ENCODE results near the gene IL16.
"Not testable (repeated sequence)": the region's sequence is repeated elsewhere in the genome, so short reads cannot be mapped to it uniquely, and the experiment has no call there.

The IL16 gene

GRCh38 chr15:81323559-81323943, 126.9 kb downstream of the IL16 start:
- H3K4me3 Mint-ChIP-seq = peak overlapping the region; percentile 89
- DNase-seq (no peak), ATAC-seq (replicated peaks) (no peak)
- no peaks in the 10 kb centered on the region for H3K27me3 Mint-ChIP-seq
- H3K27ac Mint-ChIP-seq = peak overlapping the region; percentile 45 to 88
- no peaks in the 10 kb centered on the region for H3K9me3 Mint-ChIP-seq
- H3K4me1 Mint-ChIP-seq (ENCODE audit: low read depth in 2 of 2) = peaks cover 18 to 20% of the 10 kb centered on the region in 2 donors
- H3K36me3 Mint-ChIP-seq (ENCODE audit: insufficient read depth) = peaks cover 5% of the 10 kb centered on the region

DNA sequence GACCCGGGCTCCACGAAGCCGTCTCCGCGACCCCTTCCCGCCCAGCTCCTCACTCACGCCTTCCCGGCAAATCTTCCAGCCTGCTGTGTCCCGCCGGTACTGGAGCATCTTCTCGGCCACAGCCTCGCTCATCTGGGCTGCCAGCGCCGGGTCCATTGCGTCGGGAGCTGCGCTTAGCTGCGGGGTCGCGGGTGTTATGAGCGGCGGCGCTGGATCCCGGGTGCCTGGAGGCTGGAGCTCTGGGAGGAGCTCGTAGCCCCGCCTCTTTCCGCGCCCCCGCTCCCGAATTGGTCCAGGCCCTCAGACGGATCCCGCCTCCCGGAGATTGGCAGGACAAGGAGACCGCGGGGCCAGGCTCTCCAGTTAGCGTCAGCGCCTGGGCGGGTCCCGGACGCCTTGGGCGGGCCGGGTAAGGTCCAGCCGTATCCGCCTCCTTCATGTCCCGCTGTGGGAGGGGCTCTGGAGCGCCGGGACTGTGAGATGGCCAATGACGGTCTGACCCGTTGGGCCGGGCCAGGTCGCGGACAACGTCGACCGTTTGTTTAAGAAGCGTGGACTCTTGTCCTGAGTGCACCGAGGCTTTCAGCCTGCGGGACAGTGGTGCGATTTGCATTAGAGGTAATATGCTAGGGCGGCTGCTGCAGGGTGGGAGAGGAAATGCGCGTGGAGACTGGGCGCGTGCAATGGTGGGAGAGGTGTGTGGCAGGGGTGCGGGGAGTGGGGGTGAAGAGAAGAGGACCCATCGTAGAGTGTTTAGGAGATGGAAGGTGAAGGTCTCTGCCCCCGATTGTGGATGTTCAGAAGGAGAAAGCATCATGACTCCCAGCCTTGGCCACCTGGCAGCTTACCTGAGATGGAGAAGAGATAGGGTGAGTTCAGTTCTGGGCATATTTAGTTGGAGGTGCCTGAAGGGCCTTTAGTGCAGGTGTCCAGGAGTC, 127.5 kb downstream of the IL16 start, which contains the start of gene STARD5:
Gene STARD5 (minus strand): TSS at position 198 of the 938 bp plus-strand sequence. CDS start 42 bp downstream, at position 156.
- H3K4me3 Mint-ChIP-seq = peak within 1 kb of the TSS; percentile 89
- peak within 1 kb of the TSS; percentile 45 to 88 for H3K27ac Mint-ChIP-seq
- ATAC-seq (replicated peaks) = peak; percentile 98
- peak; percentile 90 to 92 (median 91) for DNase-seq
- no peaks in the 10 kb centered on the region for H3K9me3 Mint-ChIP-seq
- peaks cover 5% of the 10 kb centered on the region for H3K36me3 Mint-ChIP-seq (ENCODE audit: insufficient read depth)
- peaks cover 18 to 20% of the 10 kb centered on the region in 2 donors for H3K4me1 Mint-ChIP-seq (ENCODE audit: low read depth in 2 of 2)
- no peaks in the 10 kb centered on the region for H3K27me3 Mint-ChIP-seq

DNA sequence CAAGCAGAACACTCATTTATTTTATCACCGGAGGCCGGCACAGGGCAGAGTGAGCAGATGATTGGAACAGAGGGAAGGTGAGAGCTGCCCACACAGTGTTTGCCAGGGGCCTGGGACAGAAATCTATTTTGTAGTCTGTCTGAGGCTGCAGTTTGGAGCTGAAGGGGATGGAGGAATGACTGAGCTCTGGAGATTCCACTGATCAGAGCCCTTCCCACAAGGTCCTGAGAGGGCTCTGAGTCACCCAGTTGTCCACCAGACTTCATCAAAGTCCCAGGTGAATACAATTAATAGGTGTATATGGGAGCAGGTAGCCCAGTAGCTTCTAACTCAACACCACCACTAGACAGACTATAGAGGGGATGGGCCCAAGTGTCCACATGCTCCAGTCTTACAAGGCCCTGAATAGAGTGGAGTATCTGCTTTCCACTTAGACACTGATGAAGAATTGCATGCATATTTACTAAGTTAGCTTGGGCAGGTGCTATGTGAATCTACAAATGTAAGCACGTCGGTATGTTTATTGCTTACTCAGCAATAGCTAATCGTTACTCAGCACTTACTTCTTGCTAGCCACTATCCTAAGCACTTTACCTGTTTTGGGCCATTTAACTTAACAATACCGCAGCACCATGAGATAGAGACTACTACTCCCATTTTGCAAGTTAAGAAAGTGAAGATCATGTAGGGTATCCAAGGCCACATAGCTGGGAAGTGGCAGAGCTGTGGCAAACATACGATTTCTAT, 130.0 kb downstream of the IL16 start:
- no peaks in the 10 kb centered on the region for H3K9me3 Mint-ChIP-seq
- ATAC-seq (replicated peaks) = no peak
- no peak for DNase-seq
- no peaks in the 10 kb centered on the region for H3K27me3 Mint-ChIP-seq
- peaks cover 18 to 20% of the 10 kb centered on the region in 2 donors for H3K4me1 Mint-ChIP-seq (ENCODE audit: low read depth in 2 of 2)
- H3K4me3 Mint-ChIP-seq = no peak overlapping the region
- H3K36me3 Mint-ChIP-seq (ENCODE audit: insufficient read depth) = peaks cover 5% of the 10 kb centered on the region
- no peak overlapping the region for H3K27ac Mint-ChIP-seq

GRCh38 chr15:81327516-81327915, 130.8 kb downstream of the IL16 start:
- Mint-ChIP-seq H3K36me3 (ENCODE audit: insufficient read depth) (peaks cover 5% of the 10 kb centered on the region), H3K27ac (no peak overlapping the region), H3K4me3 (no peak overlapping the region), H3K4me1 (ENCODE audit: low read depth in 2 of 2) (peaks cover 16 to 20% of the 10 kb centered on the region in 2 donors), H3K9me3 (no peaks in the 10 kb centered on the region), H3K27me3 (no peaks in the 10 kb centered on the region)
- ATAC-seq (replicated peaks) (no peak), DNase-seq (no peak)

DNA sequence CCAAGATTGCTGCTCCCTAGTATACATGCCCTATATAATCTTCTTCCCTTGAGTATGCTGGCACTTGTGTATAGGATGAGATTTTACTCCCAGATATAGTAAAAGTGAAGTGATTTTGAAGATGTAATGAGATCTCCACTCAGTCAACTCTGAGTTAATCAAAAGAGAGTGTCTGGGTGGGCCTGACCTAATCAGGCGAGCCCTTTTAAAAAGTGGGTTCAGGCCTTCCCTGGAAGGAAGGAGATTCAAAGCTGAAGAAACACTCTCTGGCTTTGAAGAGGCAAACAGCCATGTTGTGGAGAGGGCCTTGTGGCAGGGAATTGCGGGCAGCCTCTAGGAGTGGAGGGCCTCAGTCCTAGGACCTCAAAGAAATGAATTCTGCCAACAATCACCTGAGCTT, 132.8 kb downstream of the IL16 start:
- Mint-ChIP-seq H3K27me3 (no peaks in the 10 kb centered on the region), H3K9me3 (no peaks in the 10 kb centered on the region), H3K27ac (no peak overlapping the region), H3K4me1 (ENCODE audit: low read depth in 2 of 2) (peaks cover 4 to 8% of the 10 kb centered on the region in 2 donors), H3K36me3 (ENCODE audit: insufficient read depth) (peaks cover under 1% of the 10 kb centered on the region), H3K4me3 (no peak overlapping the region)
- no peak for DNase-seq
- ATAC-seq (replicated peaks) = no peak

DNA sequence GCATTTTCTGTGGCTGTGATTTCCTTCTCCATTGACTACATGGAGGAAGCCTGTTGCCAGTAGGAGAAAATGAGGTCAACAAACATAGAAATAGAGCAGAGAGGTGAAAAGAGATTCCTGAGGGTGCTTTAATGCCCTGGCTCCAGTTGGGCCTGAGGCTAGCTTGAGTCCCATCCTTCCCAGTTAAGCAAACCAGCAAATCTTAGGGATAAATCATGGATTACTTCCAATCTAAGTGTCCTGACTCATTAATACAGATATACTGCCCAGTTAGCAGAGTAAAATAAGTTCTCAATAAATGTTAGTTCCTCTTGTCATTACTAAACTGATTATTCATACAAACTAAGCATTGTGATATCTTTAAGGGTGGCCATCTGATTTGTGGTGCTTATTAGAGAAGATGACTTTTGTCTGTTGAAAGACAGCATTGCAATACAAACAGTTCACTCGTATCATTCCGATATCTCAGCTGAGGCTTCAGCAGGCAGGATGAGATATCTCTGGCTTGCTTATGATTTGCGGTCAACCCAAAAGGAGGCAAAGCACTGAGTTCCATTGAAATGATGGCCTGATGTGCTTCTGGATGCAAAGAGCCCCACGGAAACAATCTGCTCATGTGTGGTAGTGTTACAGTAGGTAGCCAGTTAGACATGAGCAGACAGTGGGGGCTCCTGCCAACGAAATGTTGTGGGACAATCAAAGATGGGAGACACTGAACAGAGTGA, 133.8 kb downstream of the IL16 start:
- Mint-ChIP-seq H3K27me3 (no peaks in the 10 kb centered on the region), H3K36me3 (ENCODE audit: insufficient read depth) (no peaks in the 10 kb centered on the region), H3K4me1 (ENCODE audit: low read depth in 2 of 2) (no peaks in the 10 kb centered on the region), H3K27ac (no peak overlapping the region), H3K9me3 (no peaks in the 10 kb centered on the region), H3K4me3 (no peak overlapping the region)
- ATAC-seq (replicated peaks) = no peak
- DNase-seq = no peak

DNA sequence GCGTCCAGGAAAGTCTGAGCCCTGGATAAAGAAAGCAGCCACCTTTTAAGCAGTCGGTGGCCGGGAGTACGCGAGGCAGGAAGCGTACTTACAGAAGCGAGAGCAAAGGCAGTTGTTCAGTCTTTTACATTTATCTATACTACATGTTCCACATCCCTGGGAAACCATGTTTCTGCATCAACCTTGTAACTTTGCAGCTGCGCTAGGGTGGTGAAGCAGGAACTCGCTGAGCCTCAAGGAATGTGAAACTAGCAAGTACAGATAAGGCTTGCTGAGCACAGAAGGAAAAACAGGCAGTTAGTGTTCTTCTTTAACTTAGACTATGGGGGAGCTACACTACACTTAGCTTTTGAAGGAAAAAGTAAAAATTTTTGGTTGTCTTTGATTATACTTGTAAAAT, 134.5 kb downstream of the IL16 start:
- H3K4me3 Mint-ChIP-seq; H3K4me1 Mint-ChIP-seq (ENCODE audit: low read depth in 2 of 2); H3K9me3 Mint-ChIP-seq; DNase-seq; ATAC-seq (replicated peaks); H3K36me3 Mint-ChIP-seq (ENCODE audit: insufficient read depth); H3K27ac Mint-ChIP-seq; H3K27me3 Mint-ChIP-seq: not testable (repeated sequence)

DNA sequence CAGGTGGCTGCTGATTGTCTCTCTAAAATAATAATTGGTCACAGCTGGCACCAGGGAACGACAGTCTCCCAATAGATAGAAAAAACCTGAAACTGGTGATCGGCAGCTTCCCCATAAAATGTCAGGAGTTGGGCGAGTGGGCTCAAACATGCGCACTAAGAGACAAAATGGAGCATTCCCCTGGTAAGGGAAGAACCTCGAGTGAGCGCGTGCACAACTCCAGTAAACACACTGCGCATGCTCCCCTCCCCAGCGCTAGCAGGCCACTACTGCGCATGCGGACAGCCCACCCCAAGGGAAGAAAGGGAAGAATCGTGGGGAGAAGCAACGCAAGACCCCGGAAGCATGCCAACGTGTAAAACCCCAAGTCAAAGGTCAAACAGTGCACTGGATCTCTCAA, 134.9 kb downstream of the IL16 start:
- Mint-ChIP-seq H3K27me3 (no peaks in the 10 kb centered on the region), H3K4me1 (ENCODE audit: low read depth in 2 of 2) (peaks cover 0 to 3% of the 10 kb centered on the region in 2 donors), H3K4me3 (no peak overlapping the region), H3K27ac (no peak overlapping the region), H3K9me3 (no peaks in the 10 kb centered on the region), H3K36me3 (ENCODE audit: insufficient read depth) (no peaks in the 10 kb centered on the region)
- DNase-seq (no peak), ATAC-seq (replicated peaks) (no peak)

- ATAC-seq (replicated peaks) = no peak
- Mint-ChIP-seq H3K27me3 (no peaks in the 10 kb centered on the region), H3K27ac (no peak overlapping the region)
These were observed 135.6 kb downstream of the IL16 start for GRCh38 chr15:81332326-81332725.

GRCh38 chr15:81333363-81333762, 136.7 kb downstream of the IL16 start:
- ATAC-seq (replicated peaks) (no peak), DNase-seq (no peak)
- Mint-ChIP-seq H3K4me3 (no peak overlapping the region), H3K9me3 (no peaks in the 10 kb centered on the region), H3K27me3 (no peaks in the 10 kb centered on the region), H3K4me1 (ENCODE audit: low read depth in 2 of 2) (peaks cover 0 to 4% of the 10 kb centered on the region in 2 donors), H3K27ac (no peak overlapping the region), H3K36me3 (ENCODE audit: insufficient read depth) (no peaks in the 10 kb centered on the region)

More at GRCh38 chr15:81332326-81332725, 135.6 kb downstream of the IL16 start:
- Mint-ChIP-seq H3K9me3 (no peaks in the 10 kb centered on the region), H3K4me3 (no peak overlapping the region), H3K4me1 (ENCODE audit: low read depth in 2 of 2) (peaks cover 0 to 4% of the 10 kb centered on the region in 2 donors), H3K36me3 (ENCODE audit: insufficient read depth) (no peaks in the 10 kb centered on the region)
- no peak for DNase-seq

GRCh38 chr15:81334768-81335435, 138.2 kb downstream of the IL16 start:
- peaks cover 3 to 7% of the 10 kb centered on the region in 2 donors for H3K27me3 Mint-ChIP-seq
- ATAC-seq (replicated peaks) = no peak
- peaks cover 0 to 4% of the 10 kb centered on the region in 2 donors for H3K4me1 Mint-ChIP-seq (ENCODE audit: low read depth in 2 of 2)
- H3K9me3 Mint-ChIP-seq = no peaks in the 10 kb centered on the region
- H3K36me3 Mint-ChIP-seq (ENCODE audit: insufficient read depth) = no peaks in the 10 kb centered on the region
- H3K27ac Mint-ChIP-seq = peak overlapping the region in 1 of 2 donors; percentile 25
- H3K4me3 Mint-ChIP-seq = no peak overlapping the region
- DNase-seq = no peak

GRCh38 chr15:81335631-81336030, 139.0 kb downstream of the IL16 start:
- Mint-ChIP-seq H3K36me3 (ENCODE audit: insufficient read depth) (no peaks in the 10 kb centered on the region), H3K27ac (no peak overlapping the region)

DNA sequence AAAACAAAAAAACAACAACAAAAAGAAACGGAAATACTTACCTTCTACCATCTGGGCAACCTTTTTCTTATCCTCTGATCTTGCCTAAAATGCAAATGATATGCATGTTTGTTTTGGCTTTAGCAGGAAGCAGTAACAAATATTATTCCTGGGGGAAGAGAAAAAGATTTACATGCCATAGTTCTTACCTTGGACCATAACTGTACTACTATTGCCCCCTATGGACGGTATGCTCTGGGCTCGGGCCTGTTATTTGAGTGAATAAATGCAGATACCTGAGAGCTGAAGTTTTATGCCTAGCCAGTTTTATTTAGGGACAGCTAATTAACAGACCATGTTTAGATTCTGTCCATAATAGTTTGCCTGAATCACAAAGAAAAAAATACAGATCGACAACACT, 139.9 kb downstream of the IL16 start:
- peaks cover 0 to 4% of the 10 kb centered on the region in 2 donors for H3K4me1 Mint-ChIP-seq (ENCODE audit: low read depth in 2 of 2)
- H3K27me3 Mint-ChIP-seq = peaks cover 5 to 12% of the 10 kb centered on the region in 2 donors
- ATAC-seq (replicated peaks) = peak; percentile 69
- H3K4me3 Mint-ChIP-seq = no peak overlapping the region
- peak; percentile 25 to 29 (median 29) for DNase-seq
- no peaks in the 10 kb centered on the region for H3K36me3 Mint-ChIP-seq (ENCODE audit: insufficient read depth)
- H3K9me3 Mint-ChIP-seq = no peaks in the 10 kb centered on the region
- peak overlapping the region in 1 of 2 donors; percentile 72 for H3K27ac Mint-ChIP-seq

More at GRCh38 chr15:81335631-81336030, 139.0 kb downstream of the IL16 start:
- no peak for ATAC-seq (replicated peaks)
- no peaks in the 10 kb centered on the region for H3K9me3 Mint-ChIP-seq
- H3K4me1 Mint-ChIP-seq (ENCODE audit: low read depth in 2 of 2) = peaks cover 0 to 4% of the 10 kb centered on the region in 2 donors
- no peak for DNase-seq
- no peak overlapping the region for H3K4me3 Mint-ChIP-seq
- peaks cover 5 to 12% of the 10 kb centered on the region in 2 donors for H3K27me3 Mint-ChIP-seq

Data from effector memory CD8-positive, alpha-beta T cell (primary cell).